GM19372 (cell line): ENCODE measurements around the gene BHMT2.

ENCODE experiments used
- ATAC-seq: cut with Tn5 transposase; IDR thresholded peaks from one replicate; pipeline ENCODE4 v1.9.1; 2021; ENCODE audit warnings: mild to moderate bottlenecking, low read depth, moderate library complexity; ENCODE audit not compliant: unreplicated experiment

BHMT2 gene

DNA sequence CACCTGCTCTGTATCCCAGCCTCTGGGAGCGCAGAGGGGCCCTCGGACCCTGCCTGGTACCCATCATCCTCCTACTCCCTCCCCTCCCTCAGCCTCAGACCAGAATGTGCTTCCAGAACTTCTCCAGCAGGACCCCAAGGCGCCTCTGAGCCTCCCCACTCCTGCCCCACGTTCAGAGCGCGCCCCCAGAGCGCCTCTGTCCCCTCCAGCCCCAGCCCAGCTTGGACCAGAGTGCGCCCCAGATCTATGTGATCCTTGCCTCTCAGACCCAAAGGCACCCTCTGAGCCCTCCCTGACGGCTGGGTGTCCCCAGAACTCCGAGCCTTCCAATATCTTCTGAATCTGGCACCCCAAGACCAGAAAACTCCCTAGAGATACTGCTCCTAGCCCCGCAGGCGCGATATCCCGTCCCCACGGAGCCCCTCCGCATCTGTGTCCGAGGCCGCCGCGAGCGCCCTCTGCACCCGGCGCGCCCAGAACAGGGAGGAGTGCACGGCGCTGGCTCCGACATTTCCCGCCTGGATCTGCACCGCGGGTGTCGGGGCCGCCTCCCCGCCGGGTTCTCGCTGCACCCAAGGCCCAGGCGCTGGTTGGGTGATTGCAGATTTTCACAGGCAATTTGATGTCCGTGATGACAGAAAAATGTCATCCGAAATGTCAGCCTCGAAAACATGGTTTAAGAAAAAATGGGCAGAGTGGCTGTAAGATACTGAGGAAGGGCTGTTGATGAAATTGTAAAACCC lies 42.6 kb downstream of the BHMT2 start:
- no peak for ATAC-seq

GRCh38 chr5:79112703-79113058 lies 43.1 kb downstream of the BHMT2 start:
- ATAC-seq: no peak

DNA sequence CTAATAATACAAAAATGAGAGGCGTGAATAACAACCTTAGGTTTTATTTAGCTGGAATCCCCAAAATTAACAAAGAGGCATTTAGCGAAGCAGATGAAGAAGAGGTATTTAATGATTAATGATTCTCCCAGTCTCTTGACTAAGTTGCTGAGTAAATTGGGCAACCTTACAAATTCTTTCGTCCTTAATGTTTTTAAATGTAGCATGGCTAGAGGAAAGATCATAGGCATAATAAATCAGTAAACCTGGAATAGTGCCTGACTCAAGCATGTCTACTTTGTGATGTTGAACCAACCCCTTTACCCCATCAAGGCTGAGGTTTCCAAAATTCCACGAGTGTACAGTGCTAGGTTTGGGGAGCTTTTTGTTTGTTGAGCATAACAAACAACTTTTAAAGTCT lies 49.9 kb downstream of the BHMT2 start:
- ATAC-seq: no peak

- ATAC-seq: no peak
Observed at GRCh38 chr5:79120221-79120620, 50.7 kb downstream of the BHMT2 start.

- ATAC-seq: no peak
Observed at GRCh38 chr5:79122973-79123372, 53.4 kb downstream of the BHMT2 start.

DNA sequence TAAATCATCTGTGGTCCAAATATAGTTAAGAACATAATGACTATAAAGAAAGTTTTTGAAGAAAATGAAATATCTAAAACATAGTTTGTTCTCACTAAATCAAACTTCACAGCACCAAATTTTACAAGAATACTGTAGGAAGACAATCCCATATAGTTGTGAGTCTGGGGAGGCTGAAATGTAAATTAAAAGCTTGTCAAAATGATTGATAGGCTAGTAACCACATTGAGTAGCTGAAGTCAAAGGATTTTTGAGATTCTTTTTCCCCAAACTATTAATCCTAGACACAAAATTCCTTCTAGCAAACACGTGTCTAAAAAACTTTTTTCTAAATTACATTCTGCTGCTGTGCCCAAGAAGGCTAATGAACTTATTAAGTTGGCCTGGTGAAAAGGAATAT lies 55.0 kb downstream of the BHMT2 start:
- no peak for ATAC-seq

GRCh38 chr5:79130781-79131180 lies 61.2 kb downstream of the BHMT2 start:
- no peak for ATAC-seq

GRCh38 chr5:79133121-79133656 lies 63.6 kb downstream of the BHMT2 start:
- no peak for ATAC-seq

DNA sequence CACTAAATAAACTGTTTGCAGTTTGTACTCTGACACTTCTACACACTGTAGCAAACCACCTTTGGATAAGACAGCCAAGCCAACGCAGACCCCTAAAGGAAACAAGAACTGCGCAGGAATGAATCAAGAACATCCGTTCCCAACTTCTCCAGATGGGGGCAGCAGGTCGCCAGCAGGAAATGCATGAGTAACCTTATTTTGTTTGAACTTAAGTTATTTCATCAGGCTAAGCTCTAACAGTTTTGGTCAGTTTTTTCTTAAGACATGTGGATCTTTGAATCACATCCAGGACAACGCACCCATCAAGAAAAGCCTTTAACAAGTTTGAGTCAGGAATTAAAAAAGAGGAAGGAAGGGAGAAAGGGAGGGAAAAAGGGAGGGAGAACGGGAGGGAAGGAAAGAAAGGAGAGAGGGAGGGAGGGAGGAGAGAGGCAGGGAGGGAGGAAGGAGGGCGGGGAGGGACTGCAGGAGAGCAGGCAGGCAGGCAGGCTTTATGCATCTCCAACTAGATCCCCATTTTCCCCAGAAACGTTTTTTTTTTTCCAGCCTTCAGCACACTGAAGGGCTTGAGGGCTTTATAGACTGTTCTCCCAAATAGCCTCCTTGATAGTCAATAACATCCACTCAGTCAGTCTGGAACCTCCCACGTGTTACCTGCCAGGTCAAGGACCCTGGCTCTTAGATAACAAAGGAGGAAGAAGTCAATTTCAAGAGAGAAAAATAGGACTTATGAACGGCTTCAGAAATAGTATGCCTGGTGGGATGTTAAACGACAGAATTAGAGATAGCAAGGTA lies 64.3 kb downstream of the BHMT2 start:
- ATAC-seq: no peak

- ATAC-seq: no peak
Observed at GRCh38 chr5:79135790-79136553, 66.4 kb downstream of the BHMT2 start.

DNA sequence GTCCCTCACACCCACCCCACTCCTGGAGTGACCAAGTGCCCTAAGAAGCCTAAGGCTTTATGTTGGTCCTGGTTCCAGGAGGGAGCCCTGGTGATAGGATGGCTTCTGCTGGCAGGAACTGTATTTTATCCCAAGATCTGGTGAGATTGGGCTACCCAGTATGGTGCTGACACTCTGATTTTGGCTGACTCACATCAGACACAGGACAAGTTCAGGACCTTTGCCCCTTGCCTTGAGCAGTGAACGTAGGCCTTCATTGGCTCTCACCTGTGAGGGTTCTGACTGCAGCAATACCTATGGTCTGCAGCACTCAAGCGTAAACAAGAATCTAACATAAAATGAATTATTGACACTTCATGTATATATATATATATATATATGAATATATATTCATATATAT lies 67.1 kb downstream of the BHMT2 start:
- ATAC-seq: no peak
